WTC11 (cell line): ENCODE data around the gene SENP1. TPM values are rescaled to one million over a fixed set of nuclear protein-coding genes. Genes with fewer than 3 reads are reported as not detected.

Experiments used
- ATAC-seq: fragments of 200-7000 bp; cut with Tn5 transposase; 2 replicates; pipeline ENCODE4 v1.10.0; 2021; ENCODE audit warnings: mild to moderate bottlenecking, moderate library complexity
- CTCF ChIA-PET: fragments of 300-600 bp; sonication (Branson Sonifier 250); formaldehyde crosslinking; loops from one replicate; lab custom pipeline; 2021; ENCODE audit warnings: antibody characterized with exemption; lab: Charles Lee
- POLR2A ChIA-PET: fragments of 350-600 bp; sonication (Branson Sonifier 250); formaldehyde crosslinking; loops from one replicate; lab custom pipeline; 2021; ENCODE audit warnings: antibody characterized with exemption; lab: Charles Lee
- DNase-seq: peaks from one replicate; pipeline ENCODE4 v3.0.0; 2021; ENCODE audit warnings: low spot score
- H3K27ac Mint-ChIP-seq: 2 replicates; pipeline ENCODE4 v1.8.0; 2021; ENCODE audit warnings: mixed read lengths
- H3K27me3 Mint-ChIP-seq: 2 replicates; pipeline ENCODE4 v1.8.0; 2021; ENCODE audit warnings: low read depth, mild to moderate bottlenecking, moderate library complexity, mixed read lengths
- H3K36me3 Mint-ChIP-seq: 2 replicates; pipeline ENCODE4 v1.8.0; 2021; ENCODE audit warnings: mixed read lengths
- H3K4me1 Mint-ChIP-seq: 2 replicates; pipeline ENCODE4 v1.8.0; 2022; ENCODE audit warnings: mixed read lengths
- H3K4me3 Mint-ChIP-seq: 2 replicates; pipeline ENCODE4 v1.8.0; 2021; ENCODE audit warnings: mild to moderate bottlenecking, moderate library complexity, mixed read lengths
- H3K9me3 Mint-ChIP-seq: 2 replicates; pipeline ENCODE4 v1.8.0; 2021; ENCODE audit warnings: mixed read lengths
- AFF4 ChIP-seq: sonication (generic); formaldehyde crosslinking; IDR thresholded peaks from 2 replicates; pipeline ENCODE4 v1.8.1; 2023; ENCODE audit warnings: mild to moderate bottlenecking, missing genetic modification reagents, borderline replicate concordance
- CREM ChIP-seq: sonication (generic); formaldehyde crosslinking; IDR thresholded peaks from 2 replicates; pipeline ENCODE4 v1.8.1; 2022; ENCODE audit warnings: mild to moderate bottlenecking, missing genetic modification reagents, moderate library complexity
- CTCF ChIP-seq: fragments of 200-600 bp; IDR thresholded peaks from 2 replicates; pipeline ENCODE4 v1.8.0; 2022; ENCODE audit warnings: antibody characterized with exemption
- E2F1 ChIP-seq: sonication (generic); formaldehyde crosslinking; IDR thresholded peaks from 2 replicates; pipeline ENCODE4 v1.8.0; 2022; ENCODE audit warnings: mild to moderate bottlenecking, missing genetic modification reagents
- ERG ChIP-seq: fragments of 250-450 bp; sonication (Bioruptor Pico); IDR thresholded peaks from 2 replicates; pipeline ENCODE4 v1.8.0; 2021; ENCODE audit warnings: mild to moderate bottlenecking
- FOXJ3 ChIP-seq: sonication (generic); formaldehyde crosslinking; IDR thresholded peaks from 2 replicates; pipeline ENCODE4 v1.9.0; 2021; ENCODE audit warnings: missing genetic modification reagents, mild to moderate bottlenecking, borderline replicate concordance
- GRHL2 ChIP-seq: fragments of 250-450 bp; sonication (Bioruptor Pico); IDR thresholded peaks from 2 replicates; pipeline ENCODE4 v1.8.0; 2022; ENCODE audit warnings: mild to moderate bottlenecking, moderate library complexity; ENCODE audit not compliant: insufficient replicate concordance, severe bottlenecking
- IRF1 ChIP-seq: sonication (generic); formaldehyde crosslinking; IDR thresholded peaks from 2 replicates; pipeline ENCODE4 v1.8.0; 2023; ENCODE audit warnings: missing genetic modification reagents
- IRF2 ChIP-seq: sonication (generic); formaldehyde crosslinking; IDR thresholded peaks from 2 replicates; pipeline ENCODE4 v1.8.0; 2022; ENCODE audit warnings: low read depth, missing genetic modification reagents, borderline replicate concordance
- MXD4 ChIP-seq: fragments of 250-450 bp; sonication (Bioruptor Pico); IDR thresholded peaks from 2 replicates; pipeline ENCODE4 v1.8.0; 2021; ENCODE audit warnings: mild to moderate bottlenecking, moderate library complexity, borderline replicate concordance
- NR2C2 ChIP-seq: sonication (generic); formaldehyde crosslinking; IDR thresholded peaks from 2 replicates; pipeline ENCODE4 v1.8.0; 2022; ENCODE audit warnings: mild to moderate bottlenecking, missing genetic modification reagents
- NR3C1 ChIP-seq: sonication (generic); formaldehyde crosslinking; conservative IDR thresholded peaks from 2 replicates; pipeline ENCODE4 v1.8.1; 2023; ENCODE audit warnings: low read depth, mild to moderate bottlenecking, missing genetic modification reagents
- PRRX2 ChIP-seq: fragments of 250-450 bp; sonication (Bioruptor Pico); IDR thresholded peaks from 2 replicates; pipeline ENCODE4 v1.8.0; 2021; ENCODE audit warnings: mild to moderate bottlenecking
- RELA ChIP-seq: sonication (generic); formaldehyde crosslinking; IDR thresholded peaks from 2 replicates; pipeline ENCODE4 v1.8.1; 2022; ENCODE audit warnings: missing genetic modification reagents, mild to moderate bottlenecking, borderline replicate concordance
- SOX15 ChIP-seq: fragments of 250-450 bp; sonication (Bioruptor Pico); IDR thresholded peaks from 2 replicates; pipeline ENCODE4 v1.9.0; 2021; ENCODE audit warnings: mild to moderate bottlenecking
- SP1 ChIP-seq: sonication (generic); formaldehyde crosslinking; conservative IDR thresholded peaks from 2 replicates; pipeline ENCODE4 v1.8.1; 2022; ENCODE audit warnings: missing genetic modification reagents
- TEAD4 ChIP-seq: sonication (generic); formaldehyde crosslinking; IDR thresholded peaks from 2 replicates; pipeline ENCODE4 v1.8.0; 2022; ENCODE audit warnings: mild to moderate bottlenecking, missing genetic modification reagents
- ZMAT4 ChIP-seq: fragments of 250-450 bp; sonication (Bioruptor Pico); IDR thresholded peaks from 2 replicates; pipeline ENCODE4 v1.9.0; 2021; ENCODE audit warnings: mild to moderate bottlenecking
- ZNF121 ChIP-seq: sonication (generic); formaldehyde crosslinking; IDR thresholded peaks from 2 replicates; pipeline ENCODE4 v1.8.0; 2023; ENCODE audit warnings: missing genetic modification reagents
- ZNF138 ChIP-seq: sonication (generic); formaldehyde crosslinking; conservative IDR thresholded peaks from 2 replicates; pipeline ENCODE4 v1.8.1; 2022; ENCODE audit warnings: mild to moderate bottlenecking, moderate library complexity, missing genetic modification reagents
- ZNF219 ChIP-seq: sonication (generic); formaldehyde crosslinking; IDR thresholded peaks from 2 replicates; pipeline ENCODE4 v1.8.0; 2023; ENCODE audit warnings: missing genetic modification reagents, mild to moderate bottlenecking, borderline replicate concordance
- ZNF671 ChIP-seq: fragments of 250-450 bp; sonication (Bioruptor Pico); IDR thresholded peaks from 2 replicates; pipeline ENCODE4 v1.8.0; 2021; ENCODE audit warnings: mild to moderate bottlenecking
- total RNA-seq: library from RNA; stranded (reverse); gene quantifications from 3 replicates; pipeline ENCODE4 v1.2.3, GENCODE V29; 2021

SENP1 gene
- total RNA-seq, 1 experiment from 2014 or later = 20.4 TPM

GRCh38 chr12:48025281-48025680, 80.6 kb downstream of the SENP1 start:
- CTCF ChIA-PET = interaction anchor here (0.6 to 1.4 kb wide), 3 partner anchors 12 to 28 kb away, joined by 3 to 5 read pairs (median 4); no protein-coding TSS in a partner anchor

GRCh38 chr12:48024735-48025134, 81.1 kb downstream of the SENP1 start:
- H3K4me1 Mint-ChIP-seq = peaks cover 23% of the 10 kb centered on the region
- peaks cover 100% of the 10 kb centered on the region for H3K27me3 Mint-ChIP-seq
- no peak for TF ChIP-seq AFF4
- TF ChIP-seq PRRX2 (CRISPR knock-in tag) = no peak
- TF ChIP-seq CREM (CRISPR knock-in tag) = no peak
- no peak for TF ChIP-seq ZNF121 (CRISPR knock-in tag)
- TF ChIP-seq MXD4 = no peak
- TF ChIP-seq CTCF = no peak
- no peak for TF ChIP-seq TEAD4 (CRISPR knock-in tag)
- TF ChIP-seq SP1 (CRISPR knock-in tag) = no peak
- no peak for TF ChIP-seq NR3C1
- TF ChIP-seq ZNF219 = no peak
- TF ChIP-seq SOX15 (CRISPR knock-in tag) = no peak
- TF ChIP-seq NR2C2 (CRISPR knock-in tag) = no peak
- DNase-seq = no peak
- POLR2A ChIA-PET = no interaction called here
- H3K9me3 Mint-ChIP-seq = no peaks in the 10 kb centered on the region
- ATAC-seq = no peak
- no peaks in the 10 kb centered on the region for H3K36me3 Mint-ChIP-seq
- H3K4me3 Mint-ChIP-seq = no peak overlapping the region
- H3K27ac Mint-ChIP-seq = no peak overlapping the region
- CTCF ChIA-PET = interaction anchor here (0.6 to 1.4 kb wide), 3 partner anchors 13 to 29 kb away, joined by 3 to 5 read pairs (median 4); no protein-coding TSS in a partner anchor

More at GRCh38 chr12:48025281-48025680, 80.6 kb downstream of the SENP1 start:
- no peak for TF ChIP-seq IRF1 (CRISPR knock-in tag)
- TF ChIP-seq IRF2 (CRISPR knock-in tag) = no peak
- TF ChIP-seq RELA (CRISPR knock-in tag) = no peak
- no peak for TF ChIP-seq GRHL2
- TF ChIP-seq, all 79 proteins: peak for 0
- H3K4me1 Mint-ChIP-seq = peaks cover 27% of the 10 kb centered on the region
- no peak overlapping the region for H3K27ac Mint-ChIP-seq
- POLR2A ChIA-PET = interaction anchor here (0.8 kb wide), 1 partner anchor 55 kb away, joined by 3 read pairs; no protein-coding TSS in a partner anchor
- H3K36me3 Mint-ChIP-seq = no peaks in the 10 kb centered on the region
- peaks cover 100% of the 10 kb centered on the region for H3K27me3 Mint-ChIP-seq
- no peak for DNase-seq
- no peak overlapping the region for H3K4me3 Mint-ChIP-seq
- no peak for ATAC-seq
- H3K9me3 Mint-ChIP-seq = no peaks in the 10 kb centered on the region

GRCh38 chr12:48023386-48023785, 82.5 kb downstream of the SENP1 start:
- no peaks in the 10 kb centered on the region for H3K36me3 Mint-ChIP-seq
- TF ChIP-seq ZMAT4 (CRISPR knock-in tag) (no peak), PRRX2 (CRISPR knock-in tag) (no peak), FOXJ3 (CRISPR knock-in tag) (no peak), ZNF138 (no peak), CREM (CRISPR knock-in tag) (no peak), CTCF (no peak), TEAD4 (CRISPR knock-in tag) (no peak), E2F1 (no peak), ZNF671 (CRISPR knock-in tag) (no peak), ERG (CRISPR knock-in tag) (no peak)
- TF ChIP-seq, all 79 proteins: peak for 0
- no peaks in the 10 kb centered on the region for H3K9me3 Mint-ChIP-seq
- H3K4me3 Mint-ChIP-seq = peak overlapping the region; percentile 33; the same call in 1 of the 2 replicates
- DNase-seq (no peak), ATAC-seq (no peak)
- H3K27ac Mint-ChIP-seq = no peak overlapping the region
- peaks cover 21% of the 10 kb centered on the region for H3K4me1 Mint-ChIP-seq
- POLR2A ChIA-PET = no interaction called here
- peaks cover 100% of the 10 kb centered on the region for H3K27me3 Mint-ChIP-seq
- CTCF ChIA-PET = interaction anchor here (0.7 to 2.8 kb wide), 6 partner anchors 8 to 119 kb away, joined by 3 to 12 read pairs (median 4); partner anchors contain the start of genes TMEM106C and VDR
